CD4-positive, alpha-beta T cell treated with Interleukin-21 for 1 hour (primary cell): ENCODE measurements around the gene PLXNB3.
A peak's percentile ranks its signal among the peaks of the same experiment; 100 is the strongest.
"Not testable (repeated sequence)": the region's sequence is repeated elsewhere in the genome, so short reads cannot be mapped to it uniquely, and the experiment has no call there.

Experiments used
- DNase-seq: peaks from one replicate; pipeline ENCODE4 v3.0.0-alpha.2; 2020

The PLXNB3 gene

GRCh38 chrX:153763989-153764755, at the start of gene PLXNB3:
Gene PLXNB3 (plus strand): TSS chrX:153764249. CDS start chrX:153765536, 1,287 bp downstream.
- DNase-seq = peak; percentile 76

- DNase-seq = no peak
Observed at GRCh38 chrX:153714256-153714655, 49.8 kb upstream of the PLXNB3 start.

GRCh38 chrX:153717445-153717844, 46.6 kb upstream of the PLXNB3 start:
- no peak for DNase-seq

- DNase-seq = no peak
Observed at GRCh38 chrX:153719238-153719637, 44.8 kb upstream of the PLXNB3 start.

DNA sequence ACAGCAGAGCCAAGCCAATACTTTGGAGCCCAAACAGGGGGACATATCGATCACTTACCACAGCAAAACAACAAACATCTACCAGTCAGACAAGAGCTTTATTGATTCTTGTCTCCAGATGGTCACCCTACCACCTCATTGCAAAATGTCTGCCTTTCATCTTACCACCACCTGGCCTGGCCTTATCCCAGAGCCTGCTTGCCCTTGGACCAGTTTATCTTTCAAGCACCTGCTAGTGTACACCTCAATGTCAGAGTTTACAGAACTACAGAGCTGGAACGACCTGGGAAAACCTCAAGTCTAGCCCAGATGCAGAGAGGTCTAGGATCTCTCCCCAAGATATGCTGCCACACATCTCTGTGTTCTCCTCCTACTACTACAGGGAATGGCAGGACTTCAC, 44.3 kb upstream of the PLXNB3 start:
- no peak for DNase-seq

- DNase-seq = no peak
Observed at GRCh38 chrX:153722704-153723350, 41.2 kb upstream of the PLXNB3 start.

DNA sequence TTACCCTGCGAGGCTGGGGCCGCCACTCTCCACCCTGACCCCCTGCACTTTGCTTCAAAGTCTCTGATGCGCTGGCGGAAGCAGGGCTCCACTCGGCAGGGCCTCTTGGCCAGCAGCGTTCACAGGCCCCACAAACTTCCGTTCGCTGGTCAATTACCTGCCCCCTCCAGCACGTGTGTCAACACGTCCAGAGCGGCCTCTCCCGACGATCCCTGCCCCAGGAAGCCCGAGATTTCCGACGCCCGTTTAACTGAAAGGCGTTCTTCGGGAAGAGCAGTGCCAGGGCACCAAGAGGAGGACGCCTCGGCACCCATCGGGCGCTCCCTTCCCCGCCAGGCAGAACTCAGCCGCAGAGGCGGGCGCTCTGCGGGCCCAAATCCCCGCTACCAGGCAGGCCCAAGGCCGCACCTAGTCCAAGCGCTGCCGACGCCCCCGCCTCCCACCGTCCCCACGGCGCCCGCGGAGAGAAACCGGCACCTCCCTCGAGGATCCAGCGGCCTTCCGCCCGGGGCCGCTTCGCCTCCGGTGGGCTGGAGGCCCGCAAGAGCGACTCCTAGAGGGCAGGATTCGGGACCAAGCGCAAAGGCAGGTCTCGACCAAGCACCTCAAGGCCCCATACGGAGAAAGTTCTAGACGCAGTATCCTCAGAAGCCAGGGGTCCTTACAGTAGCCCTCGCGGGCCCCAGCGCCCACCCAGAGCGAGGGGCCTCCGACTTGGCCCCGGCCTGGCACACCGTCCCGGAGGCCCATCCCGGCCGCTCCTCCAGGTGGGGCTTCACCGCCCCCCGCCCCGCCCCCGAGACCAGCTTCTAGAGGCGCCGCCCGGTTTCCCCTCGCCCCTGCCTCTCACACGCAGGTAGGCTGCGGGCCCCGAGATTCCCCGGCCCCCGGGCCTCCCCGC, 40.4 kb upstream of the PLXNB3 start:
- peak; percentile 50 for DNase-seq

DNA sequence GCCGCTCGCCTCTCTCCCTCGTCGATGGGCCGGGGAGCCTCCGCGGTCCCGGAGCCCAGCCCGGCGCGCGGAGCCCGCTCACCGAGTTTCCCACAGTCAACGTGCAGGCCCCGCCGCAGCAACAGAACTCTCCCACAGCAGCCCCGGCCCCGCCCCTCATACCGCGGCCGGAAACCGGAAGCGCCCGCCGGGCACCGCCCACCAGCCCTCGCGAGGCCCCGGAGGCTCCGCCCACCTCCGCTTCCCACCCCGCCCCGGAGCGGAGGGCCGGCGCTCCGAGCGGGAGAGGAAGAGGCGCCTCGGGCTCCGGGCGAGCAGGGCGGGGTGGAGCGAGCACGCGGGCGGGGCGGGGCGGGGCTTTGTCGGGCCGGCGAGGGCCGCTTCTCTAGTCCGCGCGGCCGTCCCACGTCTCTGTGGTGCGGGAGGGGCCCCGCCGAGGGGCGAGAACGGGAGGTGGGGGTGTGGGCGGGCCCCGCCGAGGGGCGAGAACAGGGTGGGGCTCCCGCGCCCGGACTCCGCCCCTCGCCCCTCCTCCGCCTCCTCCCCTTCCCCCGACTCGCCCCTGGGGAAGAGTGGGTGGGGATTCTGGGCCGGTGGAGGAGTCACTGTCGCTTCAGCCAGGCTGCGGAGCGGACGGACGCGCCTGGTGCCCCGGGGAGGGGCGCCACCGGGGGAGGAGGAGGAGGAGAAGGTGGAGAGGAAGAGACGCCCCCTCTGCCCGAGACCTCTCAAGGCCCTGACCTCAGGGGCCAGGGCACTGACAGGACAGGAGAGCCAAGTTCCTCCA, 39.6 kb upstream of the PLXNB3 start, which contains the start of the genes ABCD1 and BCAP31:
TSS of gene ABCD1 (plus strand) at position 605 of the 787 bp plus-strand sequence. CDS start 411 bp downstream, outside the sequence.
TSS of gene BCAP31 (minus strand) at position 136 of the 787 bp plus-strand sequence. CDS start 1,143 bp downstream, outside the sequence.
- peak; percentile 91 for DNase-seq

DNA sequence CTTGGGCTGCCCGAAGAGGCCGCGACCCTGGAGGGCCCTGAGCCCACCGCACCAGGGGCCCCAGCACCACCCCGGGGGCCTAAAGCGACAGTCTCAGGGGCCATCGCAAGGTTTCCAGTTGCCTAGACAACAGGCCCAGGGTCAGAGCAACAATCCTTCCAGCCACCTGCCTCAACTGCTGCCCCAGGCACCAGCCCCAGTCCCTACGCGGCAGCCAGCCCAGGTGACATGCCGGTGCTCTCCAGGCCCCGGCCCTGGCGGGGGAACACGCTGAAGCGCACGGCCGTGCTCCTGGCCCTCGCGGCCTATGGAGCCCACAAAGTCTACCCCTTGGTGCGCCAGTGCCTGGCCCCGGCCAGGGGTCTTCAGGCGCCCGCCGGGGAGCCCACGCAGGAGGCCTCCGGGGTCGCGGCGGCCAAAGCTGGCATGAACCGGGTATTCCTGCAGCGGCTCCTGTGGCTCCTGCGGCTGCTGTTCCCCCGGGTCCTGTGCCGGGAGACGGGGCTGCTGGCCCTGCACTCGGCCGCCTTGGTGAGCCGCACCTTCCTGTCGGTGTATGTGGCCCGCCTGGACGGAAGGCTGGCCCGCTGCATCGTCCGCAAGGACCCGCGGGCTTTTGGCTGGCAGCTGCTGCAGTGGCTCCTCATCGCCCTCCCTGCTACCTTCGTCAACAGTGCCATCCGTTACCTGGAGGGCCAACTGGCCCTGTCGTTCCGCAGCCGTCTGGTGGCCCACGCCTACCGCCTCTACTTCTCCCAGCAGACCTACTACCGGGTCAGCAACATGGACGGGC, 38.8 kb upstream of the PLXNB3 start:
- DNase-seq = no peak

- no peak for DNase-seq
Observed at GRCh38 chrX:153725832-153726285, 38.2 kb upstream of the PLXNB3 start.

GRCh38 chrX:153726286-153727122, 37.5 kb upstream of the PLXNB3 start:
- peak; percentile 58 for DNase-seq

DNA sequence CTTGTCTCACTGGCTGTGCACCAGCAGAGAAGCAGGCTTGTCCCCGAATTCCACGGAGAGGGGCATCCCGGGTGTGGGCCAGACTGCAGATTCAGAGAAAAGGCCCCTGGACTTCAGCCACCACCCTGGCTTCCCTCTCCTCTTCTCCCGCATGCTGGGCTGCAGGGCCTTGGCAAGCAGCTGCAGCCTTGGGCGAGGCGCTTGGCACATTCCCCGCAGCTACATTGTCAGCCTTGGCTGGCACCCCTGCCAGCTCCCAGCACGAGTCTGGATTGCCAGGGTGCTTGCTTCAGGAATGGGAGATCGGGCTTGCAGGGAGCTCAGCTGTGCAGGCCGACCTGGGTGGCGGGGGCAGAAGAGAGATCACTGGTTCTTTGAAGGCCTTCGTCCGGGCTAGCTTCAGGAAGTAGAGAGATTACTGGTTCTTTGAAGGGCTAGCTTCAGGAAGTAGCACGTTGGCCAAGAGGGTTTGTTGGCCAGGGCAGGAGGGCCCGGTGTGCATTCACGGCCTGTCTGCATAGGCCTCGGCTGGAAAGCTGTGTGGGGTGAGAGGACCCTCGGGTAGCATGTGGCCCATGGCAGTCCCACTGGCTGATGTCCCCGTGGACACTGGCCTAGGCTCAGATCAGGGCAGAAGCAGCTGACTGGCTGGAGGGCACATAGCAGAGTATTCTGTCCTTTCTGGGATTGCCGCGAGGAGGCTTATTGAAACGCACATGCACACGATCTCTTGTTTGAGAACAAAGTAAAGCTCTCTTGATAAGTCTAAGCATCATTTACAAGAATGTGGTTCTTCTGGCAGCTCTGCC, 36.7 kb upstream of the PLXNB3 start:
- no peak for DNase-seq

- no peak for DNase-seq
Observed at GRCh38 chrX:153728095-153728494, 36.0 kb upstream of the PLXNB3 start.

DNA sequence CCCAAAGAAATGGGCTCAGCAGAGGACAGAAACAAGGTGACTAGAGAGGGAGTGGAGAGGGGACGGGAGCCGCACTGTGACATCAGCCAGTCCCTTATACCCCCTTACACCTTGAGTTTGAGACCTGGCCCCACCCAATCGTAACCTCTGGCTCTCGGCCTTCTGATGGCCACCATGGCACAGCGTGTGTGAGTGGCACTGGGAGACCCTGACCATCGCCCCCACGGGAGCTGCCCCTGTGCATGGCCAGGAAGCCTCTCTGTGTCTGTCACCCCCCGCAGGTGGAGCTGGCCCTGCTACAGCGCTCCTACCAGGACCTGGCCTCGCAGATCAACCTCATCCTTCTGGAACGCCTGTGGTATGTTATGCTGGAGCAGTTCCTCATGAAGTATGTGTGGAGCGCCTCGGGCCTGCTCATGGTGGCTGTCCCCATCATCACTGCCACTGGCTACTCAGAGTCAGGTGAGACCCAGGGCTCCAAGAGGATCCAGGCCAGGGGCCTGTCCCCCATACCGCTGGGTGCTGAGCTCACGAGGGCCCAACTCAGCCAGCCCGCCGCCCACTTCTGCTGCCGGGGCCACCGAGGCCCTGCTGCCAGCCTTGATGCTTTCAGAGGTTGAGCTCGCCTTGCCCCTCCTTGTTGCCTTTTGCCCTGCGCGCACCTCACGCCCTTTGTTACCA, 35.0 kb upstream of the PLXNB3 start:
- DNase-seq = no peak

DNA sequence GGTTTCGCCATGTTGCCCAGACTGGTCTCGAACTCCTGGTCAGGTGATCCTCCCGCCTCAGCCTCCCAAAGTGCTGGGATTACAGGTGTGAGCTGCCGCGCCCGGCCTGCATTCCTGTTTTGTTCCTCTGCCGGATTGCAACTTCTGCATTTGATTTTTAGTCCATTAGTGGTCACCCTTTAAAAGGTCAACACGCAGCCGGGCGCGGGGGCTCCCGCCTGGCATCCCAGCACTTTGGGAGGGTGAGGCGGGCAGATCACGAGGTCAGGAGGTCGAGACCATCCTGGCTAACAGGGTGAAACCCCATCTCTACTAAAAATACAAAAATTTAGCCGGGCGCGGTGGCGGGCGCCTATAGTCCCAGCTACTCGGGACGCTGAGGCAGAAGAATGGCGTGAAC, 33.9 kb upstream of the PLXNB3 start:
- not testable (repeated sequence) for DNase-seq

GRCh38 chrX:153731117-153731844, 32.8 kb upstream of the PLXNB3 start:
- no peak for DNase-seq

GRCh38 chrX:153731845-153732215, 32.2 kb upstream of the PLXNB3 start:
- DNase-seq = no peak

DNA sequence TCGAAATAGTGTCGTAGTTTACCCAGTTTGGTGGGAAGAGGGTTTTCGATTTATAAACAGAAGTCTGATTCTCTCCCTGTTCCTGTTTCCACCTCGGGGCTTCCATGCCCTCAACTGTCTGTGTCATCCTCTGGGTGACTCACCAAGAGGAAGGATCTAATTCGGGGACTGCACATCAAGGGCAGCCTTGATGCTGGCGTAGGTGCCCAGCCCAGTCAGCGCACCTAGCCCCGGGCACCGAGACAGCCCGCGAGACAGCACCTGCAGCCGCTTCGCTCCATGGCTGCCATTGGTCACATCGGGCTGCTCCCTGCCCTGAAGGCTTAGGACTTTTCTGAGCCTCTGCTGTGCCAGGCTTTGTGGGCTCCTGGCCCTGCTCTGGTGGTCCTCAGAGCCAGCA, 31.6 kb upstream of the PLXNB3 start:
- no peak for DNase-seq
